H9 (cell line): ENCODE measurements around the gene ZNF432. TPM values are rescaled to one million over a fixed set of nuclear protein-coding genes. Genes with fewer than 3 reads are reported as not detected.

Experiments
- DNase-seq: peaks from one replicate; pipeline ENCODE4 v3.0.0-alpha.2; 2017
- H2AFZ ChIP-seq: one replicate; pipeline ENCODE4 v1.6.1; 2013; ENCODE audit warnings: mild to moderate bottlenecking, low read length, control low read depth, moderate library complexity
- H2AK5ac ChIP-seq: 2 replicates; pipeline ENCODE4 v1.6.1; 2013; ENCODE audit warnings: low read length, control low read depth, mixed read lengths; ENCODE audit not compliant: insufficient read length
- H2BK120ac ChIP-seq: one replicate; pipeline ENCODE4 v1.6.1; 2013; ENCODE audit warnings: low read depth, mild to moderate bottlenecking, low read length, control low read depth, inconsistent platforms; ENCODE audit not compliant: poor library complexity, severe bottlenecking
- H2BK12ac ChIP-seq: 2 replicates; pipeline ENCODE4 v1.6.1; 2013; ENCODE audit warnings: low read length, control low read depth, mixed read lengths, low read depth; ENCODE audit not compliant: insufficient read length
- H2BK15ac ChIP-seq: 2 replicates; pipeline ENCODE4 v1.6.1; 2013; ENCODE audit warnings: low read depth, low read length, control low read depth
- H2BK20ac ChIP-seq: one replicate; pipeline ENCODE4 v1.6.1; 2013; ENCODE audit warnings: low read depth, mild to moderate bottlenecking, low read length, control low read depth, inconsistent platforms; ENCODE audit not compliant: poor library complexity, severe bottlenecking
- H2BK5ac ChIP-seq: 2 replicates; pipeline ENCODE4 v1.6.1; 2013; ENCODE audit warnings: low read length, control low read depth, mixed read lengths; ENCODE audit not compliant: insufficient read length
- H3K14ac ChIP-seq: 2 replicates; pipeline ENCODE4 v1.6.1; 2013; ENCODE audit warnings: low read length, control low read depth; ENCODE audit not compliant: insufficient read depth
- H3K18ac ChIP-seq: 2 replicates; pipeline ENCODE4 v1.6.1; 2013; ENCODE audit warnings: low read depth, mild to moderate bottlenecking, mixed read lengths, low read length, control low read depth; ENCODE audit not compliant: insufficient read length
- H3K23ac ChIP-seq: 2 replicates; pipeline ENCODE4 v1.6.1; 2013; ENCODE audit warnings: low read length, control low read depth, mixed read lengths, low read depth; ENCODE audit not compliant: insufficient read length
- H3K23me2 ChIP-seq: 2 replicates; pipeline ENCODE4 v1.6.1; 2013; ENCODE audit warnings: low read depth, mild to moderate bottlenecking, mixed read lengths, low read length, control low read depth; ENCODE audit not compliant: insufficient read length, poor library complexity, severe bottlenecking
- H3K27ac ChIP-seq: 2 replicates; pipeline ENCODE4 v1.5.1; 2013; ENCODE audit warnings: low read length, control low read depth, mixed read lengths, low read depth; ENCODE audit not compliant: insufficient read length
- H3K27me3 ChIP-seq: 2 replicates; pipeline ENCODE4 v1.6.1; 2013; ENCODE audit warnings: low read length, control low read depth, inconsistent platforms; ENCODE audit not compliant: insufficient read depth
- H3K4ac ChIP-seq: 2 replicates; pipeline ENCODE4 v1.6.1; 2013; ENCODE audit warnings: low read depth, mild to moderate bottlenecking, control low read depth, inconsistent platforms, low read length, moderate library complexity
- H3K4me1 ChIP-seq: 2 replicates; pipeline ENCODE4 v1.6.1; 2013; ENCODE audit warnings: low read length, control low read depth, inconsistent platforms; ENCODE audit not compliant: insufficient read depth
- H3K4me2 ChIP-seq: 2 replicates; pipeline ENCODE4 v1.6.1; 2013; ENCODE audit warnings: low read length, control low read depth, mixed read lengths; ENCODE audit not compliant: insufficient read length, insufficient read depth
- H3K56ac ChIP-seq: 2 replicates; pipeline ENCODE4 v1.6.1; 2013; ENCODE audit warnings: low read depth, mild to moderate bottlenecking, mixed read lengths, low read length, control low read depth; ENCODE audit not compliant: insufficient read length
- H3K79me1 ChIP-seq: 2 replicates; pipeline ENCODE4 v1.6.1; 2013; ENCODE audit warnings: low read depth, mild to moderate bottlenecking, moderate library complexity, low read length, control low read depth, inconsistent platforms; ENCODE audit not compliant: insufficient read depth, poor library complexity, severe bottlenecking
- H3K79me2 ChIP-seq: 2 replicates; pipeline ENCODE4 v1.6.1; 2013; ENCODE audit warnings: low read length, control low read depth, inconsistent platforms; ENCODE audit not compliant: insufficient read depth
- H3K9ac ChIP-seq: 2 replicates; pipeline ENCODE4 v1.6.1; 2013; ENCODE audit warnings: low read length, control low read depth, mixed read lengths; ENCODE audit not compliant: insufficient read length; ENCODE audit errors: extremely low read depth
- H3K9me3 ChIP-seq: one replicate; pipeline ENCODE4 v1.6.1; 2013; ENCODE audit warnings: low read depth, low read length, inconsistent platforms; ENCODE audit not compliant: control insufficient read depth
- H3T11ph ChIP-seq: one replicate; pipeline ENCODE4 v1.6.1; 2013; ENCODE audit warnings: mild to moderate bottlenecking, low read length, control low read depth, inconsistent platforms
- H4K20me1 ChIP-seq: one replicate; pipeline ENCODE4 v1.6.1; 2013; ENCODE audit not compliant: control insufficient read depth, insufficient read length, insufficient read depth
- H4K5ac ChIP-seq: 2 replicates; pipeline ENCODE4 v1.6.1; 2013; ENCODE audit warnings: low read depth, mild to moderate bottlenecking, mixed read lengths, low read length, control low read depth; ENCODE audit not compliant: insufficient read length
- H4K8ac ChIP-seq: replicated peaks from 2 replicates; pipeline ENCODE4 v1.6.1; 2013; ENCODE audit warnings: low read length, control low read depth, mixed read lengths, low read depth; ENCODE audit not compliant: insufficient read length
- H4K91ac ChIP-seq: 2 replicates; pipeline ENCODE4 v1.6.1; 2013; ENCODE audit warnings: low read depth, mild to moderate bottlenecking, moderate library complexity, mixed read lengths, low read length, control low read depth; ENCODE audit not compliant: insufficient read length
- H3K27ac Mint-ChIP-seq, 3 experiments: 2 replicates in 2 of 3; 3 replicates in 1 of 3; pipeline ENCODE4 v1.8.0; 2020 to 2021; ENCODE audit warnings: mixed read lengths in 3 of 3, mild to moderate bottlenecking in 1 of 3, moderate library complexity in 1 of 3
- H3K27me3 Mint-ChIP-seq: 2 replicates; pipeline ENCODE4 v1.8.0; 2021; ENCODE audit warnings: low read depth, mild to moderate bottlenecking, moderate library complexity, mixed read lengths
- H3K36me3 Mint-ChIP-seq, 3 experiments: 2 replicates in 2 of 3; 3 replicates in 1 of 3; pipeline ENCODE4 v1.8.0; 2020 to 2021; ENCODE audit warnings: low read depth in 3 of 3, mixed read lengths in 3 of 3; ENCODE audit not compliant: insufficient read depth in 1 of 3
- H3K4me1 Mint-ChIP-seq, 2 experiments: 2 replicates each; pipeline ENCODE4 v1.8.0; 2020; ENCODE audit warnings: mixed read lengths in 2 of 2
- H3K4me3 Mint-ChIP-seq, 2 experiments: 2 replicates in 1 of 2; 3 replicates in 1 of 2; pipeline ENCODE4 v1.8.0; 2020 to 2021; ENCODE audit warnings: mild to moderate bottlenecking in 2 of 2, mixed read lengths in 2 of 2, moderate library complexity in 1 of 2
- H3K9me3 Mint-ChIP-seq, 2 experiments: 2 replicates in 1 of 2; 3 replicates in 1 of 2; pipeline ENCODE4 v1.8.0; 2020; ENCODE audit warnings: mild to moderate bottlenecking in 2 of 2, mixed read lengths in 2 of 2, moderate library complexity in 1 of 2
- WGBS: extraction: QIAGEN DNeasy Blood & Tissue Kit; methylation state at CpG from one replicate; pipeline ENCODE4 v1.1.7; 2013; ENCODE audit warnings: missing lambda C conversion rate, low lambda C conversion rate, mixed read lengths; ENCODE audit not compliant: insufficient read length; ENCODE audit errors: extremely low coverage; 5-methylcytosine and 5-hydroxymethylcytosine counted together
- total RNA-seq: library from RNA; stranded (reverse); gene quantifications from 2 replicates; pipeline ENCODE4 v1.2.1, GENCODE V29; 2021
- TF ChIP-seq, protein P1 (sequence below): fragments of 200-600 bp; sonication (generic); conservative IDR thresholded peaks from 3 replicates; pipeline ENCODE4 v1.8.0; 2021; ENCODE audit warnings: antibody characterized with exemption, mild to moderate bottlenecking

ZNF432 gene
- total RNA-seq, 1 experiment from 2014 or later: 13.2 TPM

DNA sequence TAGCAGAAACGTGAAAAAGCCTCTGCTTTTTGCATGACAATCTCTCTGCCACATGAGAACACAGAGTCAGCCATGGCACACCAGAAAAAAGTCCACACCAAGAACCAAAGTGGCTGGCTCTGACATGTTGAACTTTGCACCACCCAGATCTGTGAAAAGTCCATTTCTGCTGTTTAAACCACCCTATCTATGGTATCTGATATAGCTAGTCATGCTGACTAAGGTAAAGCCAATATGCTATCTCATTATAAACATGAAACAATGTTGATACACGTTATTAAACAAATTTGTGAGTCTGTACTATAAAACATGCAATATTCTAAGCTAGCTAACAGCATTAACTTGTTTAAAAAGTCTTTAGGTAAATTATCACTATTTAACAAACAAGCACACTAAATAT lies 21.0 kb upstream of the ZNF432 start:
- Histone ChIP-seq H4K91ac (no peak overlapping the region), H3K23me2 (no peaks in the 10 kb centered on the region), H3K9me3 (peaks cover 60% of the 10 kb centered on the region), H4K8ac (no peak overlapping the region), H2AK5ac (no peak overlapping the region), H3K9ac (no peak overlapping the region), H3K23ac (no peak overlapping the region), H2BK120ac (no peak overlapping the region), H2BK15ac (no peak overlapping the region), H4K5ac (no peak overlapping the region), H3K27ac (no peak overlapping the region), H3K27me3 (no peaks in the 10 kb centered on the region), H3K18ac (no peak overlapping the region), H3K79me2 (no peaks in the 10 kb centered on the region), H2BK5ac (no peak overlapping the region), H2AFZ (no peak overlapping the region), H2BK20ac (no peak overlapping the region), H2BK12ac (no peak overlapping the region), H3T11ph (no peak overlapping the region), H3K4ac (no peak overlapping the region), H3K4me1 (no peaks in the 10 kb centered on the region), H3K4me2 (no peak overlapping the region), H3K79me1 (no peaks in the 10 kb centered on the region), H4K20me1 (no peaks in the 10 kb centered on the region), H3K56ac (no peak overlapping the region), H3K14ac (no peak overlapping the region)
- TF ChIP-seq, protein P1, sequence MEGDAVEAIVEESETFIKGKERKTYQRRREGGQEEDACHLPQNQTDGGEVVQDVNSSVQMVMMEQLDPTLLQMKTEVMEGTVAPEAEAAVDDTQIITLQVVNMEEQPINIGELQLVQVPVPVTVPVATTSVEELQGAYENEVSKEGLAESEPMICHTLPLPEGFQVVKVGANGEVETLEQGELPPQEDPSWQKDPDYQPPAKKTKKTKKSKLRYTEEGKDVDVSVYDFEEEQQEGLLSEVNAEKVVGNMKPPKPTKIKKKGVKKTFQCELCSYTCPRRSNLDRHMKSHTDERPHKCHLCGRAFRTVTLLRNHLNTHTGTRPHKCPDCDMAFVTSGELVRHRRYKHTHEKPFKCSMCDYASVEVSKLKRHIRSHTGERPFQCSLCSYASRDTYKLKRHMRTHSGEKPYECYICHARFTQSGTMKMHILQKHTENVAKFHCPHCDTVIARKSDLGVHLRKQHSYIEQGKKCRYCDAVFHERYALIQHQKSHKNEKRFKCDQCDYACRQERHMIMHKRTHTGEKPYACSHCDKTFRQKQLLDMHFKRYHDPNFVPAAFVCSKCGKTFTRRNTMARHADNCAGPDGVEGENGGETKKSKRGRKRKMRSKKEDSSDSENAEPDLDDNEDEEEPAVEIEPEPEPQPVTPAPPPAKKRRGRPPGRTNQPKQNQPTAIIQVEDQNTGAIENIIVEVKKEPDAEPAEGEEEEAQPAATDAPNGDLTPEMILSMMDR: no peak
- H3K27ac Mint-ChIP-seq: no peak overlapping the region
- no CpG with 5 or more reads among the region's 2 CpGs for WGBS
- peaks cover 80 to 98% (median 96%) of the 10 kb centered on the region in 3 experiments for H3K36me3 Mint-ChIP-seq
- no peaks in the 10 kb centered on the region for H3K4me1 Mint-ChIP-seq
- peaks cover 82 to 89% of the 10 kb centered on the region in 2 experiments for H3K9me3 Mint-ChIP-seq
- DNase-seq: no peak
- no peak overlapping the region for H3K4me3 Mint-ChIP-seq
- H3K27me3 Mint-ChIP-seq: no peaks in the 10 kb centered on the region; the same call in 1 of the 2 replicates
